Epithelial cell of esophagus (primary cell): ENCODE results near the gene CS.
A peak's percentile ranks its signal among the peaks of the same experiment; 100 is the strongest.

Experiments used
- DNase-seq: peaks from one replicate; pipeline ENCODE4 v3.0.0; 2010; ENCODE audit warnings: low read depth
- H3K4me3 ChIP-seq: 2 replicates; pipeline ENCODE4 v1.5.1; 2011; ENCODE audit warnings: mild to moderate bottlenecking, low read length, control low read depth
- CTCF ChIP-seq: IDR thresholded peaks from 2 replicates; pipeline ENCODE4 v1.5.1; 2011; ENCODE audit warnings: low read depth, mild to moderate bottlenecking, low read length, control low read depth, inconsistent platforms; ENCODE audit not compliant: insufficient read depth; ENCODE audit errors: missing control alignments

Gene CS

GRCh38 chr12:56315622-56316473 is 15.7 kb upstream of the CS start, which contains the start of gene CNPY2:
Gene CNPY2 (minus strand): TSS chr12:56315988. CDS start chr12:56315217, 771 bp downstream.
- DNase-seq: peak; percentile 98
- H3K4me3 ChIP-seq: peak within 1 kb of the TSS; percentile 94
- TF ChIP-seq CTCF: no peak

- H3K4me3 ChIP-seq: peak overlapping the region; percentile 94
- peak; percentile 22 for DNase-seq
- TF ChIP-seq CTCF: no peak
These were observed 15.1 kb upstream of the CS start for GRCh38 chr12:56315249-56315621.

GRCh38 chr12:56311003-56311402 is 10.9 kb upstream of the CS start:
- no peak for TF ChIP-seq CTCF
- DNase-seq: no peak
- no peak overlapping the region for H3K4me3 ChIP-seq

DNA sequence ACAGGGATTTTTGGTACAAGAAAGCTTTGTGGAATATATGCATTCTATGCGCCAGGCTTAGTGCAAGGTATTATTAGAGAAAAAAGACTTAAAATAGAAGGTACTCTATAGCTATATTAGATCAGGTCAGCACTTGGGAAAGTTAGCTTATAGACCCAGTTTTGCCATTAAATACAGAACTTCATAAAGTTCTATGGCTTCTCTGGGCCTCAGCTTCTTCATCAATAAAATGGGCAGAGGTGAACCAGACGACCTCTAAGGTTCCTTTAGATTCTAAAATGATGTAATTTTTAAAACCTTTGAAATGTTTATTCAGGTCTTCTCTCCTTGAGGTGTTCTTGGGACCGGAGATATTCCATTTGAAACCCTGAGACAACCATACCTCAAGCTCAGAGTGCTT is 8.6 kb upstream of the CS start:
- no peak for TF ChIP-seq CTCF
- no peak for DNase-seq
- no peak overlapping the region for H3K4me3 ChIP-seq

- TF ChIP-seq CTCF: no peak
- no peak overlapping the region for H3K4me3 ChIP-seq
- DNase-seq: peak; percentile 73
These were observed 7.3 kb upstream of the CS start for GRCh38 chr12:56307221-56307965.

- TF ChIP-seq CTCF: no peak
These were observed 4.9 kb upstream of the CS start for GRCh38 chr12:56304872-56305590.

More at GRCh38 chr12:56304872-56305590, 4.9 kb upstream of the CS start:
- no peak overlapping the region for H3K4me3 ChIP-seq
- no peak for DNase-seq
